Vagina (tissue), 2 donors: ENCODE results near the gene PLA2G10. TPM values are rescaled to one million over a fixed set of nuclear protein-coding genes. Genes with fewer than 3 reads are reported as not detected.
"Not testable (repeated sequence)": the region's sequence is repeated elsewhere in the genome, so short reads cannot be mapped to it uniquely, and the experiment has no call there.

Experiments
- DNase-seq, 2 donors: peaks; one replicate each; pipeline ENCODE4 v3.0.0-alpha.2; 2017; ENCODE audit errors: extremely low spot score in 2 of 2
- H3K27ac ChIP-seq: fragments of 200-600 bp; sonication (generic); one replicate; pipeline ENCODE4 v1.5.1; 2019
- H3K27me3 ChIP-seq: fragments of 200-600 bp; sonication (generic); one replicate; pipeline ENCODE4 v1.5.1; 2019
- H3K36me3 ChIP-seq, 2 donors: fragments of 200-600 bp; sonication (generic); one replicate each; pipeline ENCODE4 v1.5.1; 2017 to 2019
- H3K4me1 ChIP-seq: fragments of 200-600 bp; sonication (generic); one replicate; pipeline ENCODE4 v1.5.1; 2019
- H3K4me3 ChIP-seq, 2 donors: fragments of 200-600 bp; sonication (generic); 1 replicate in 1 of 2; 2 replicates in 1 of 2; pipeline ENCODE4 v1.5.1; 2016 to 2019
- H3K9me3 ChIP-seq: fragments of 200-600 bp; sonication (generic); one replicate; pipeline ENCODE4 v1.5.1; 2019
- POLR2A ChIP-seq, 2 donors: fragments of 450-650 bp; IDR thresholded peaks; one replicate each; pipeline ENCODE4 v1.6.1; 2017; ENCODE audit warnings: antibody characterized with exemption in 2 of 2, mild to moderate bottlenecking in 2 of 2, moderate library complexity in 2 of 2
- POLR2AphosphoS5 ChIP-seq, 2 donors: sonication (generic); formaldehyde crosslinking; IDR thresholded peaks; one replicate each; pipeline ENCODE4 v1.9.0; 2017; ENCODE audit warnings: antibody characterized with exemption in 2 of 2, mild to moderate bottlenecking in 2 of 2, low read depth in 1 of 2; ENCODE audit not compliant: insufficient read depth in 1 of 2
- intact Hi-C: fragments of 100-400 bp; cut with DNase I; formaldehyde crosslinking; loops from one replicate; pipeline ENCODE4 v1.15.1; 2023
- total RNA-seq: library from RNA; depleted of rRNA; stranded (reverse); fragments of >200 nt; gene quantifications from one replicate; pipeline ENCODE4 v1.2.3, GENCODE V29; 2016
- TF ChIP-seq, protein P1 (sequence below), 3 experiments: fragments of 450-650 bp in 2 of 3; fragments of 200-600 bp in 1 of 3; sonication (generic) in 1 of 3; IDR thresholded peaks; one replicate each; pipeline ENCODE4 v1.5.1; 2017 to 2019; ENCODE audit warnings: antibody characterized with exemption in 3 of 3, mild to moderate bottlenecking in 2 of 3, moderate library complexity in 2 of 3

The PLA2G10 gene
- total RNA-seq, 1 donor from 2014 or later: not detected

DNA sequence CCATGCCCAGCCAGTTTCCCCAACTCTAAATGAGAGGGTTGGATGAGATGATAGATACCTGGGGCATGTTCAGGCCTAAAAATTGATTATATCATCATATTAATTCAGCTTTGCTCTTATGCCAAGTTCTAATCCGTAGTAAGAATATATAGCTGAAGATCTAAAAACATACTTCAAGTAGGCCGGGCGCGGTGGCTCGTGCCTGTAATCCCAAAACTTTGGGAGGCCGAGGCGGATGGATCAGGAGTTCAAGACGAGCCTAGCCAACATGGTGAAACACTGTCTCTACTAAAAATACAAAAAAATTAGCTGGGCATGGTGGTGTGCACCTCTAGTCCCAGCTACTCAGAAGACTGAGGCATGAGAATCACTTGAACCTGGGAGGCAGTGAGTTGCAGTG, 12.0 kb downstream of the PLA2G10 start:
- intact Hi-C loops: no loop called here
- TF ChIP-seq POLR2AphosphoS5 (IDR thresholded peaks at IDR 0.05; ENCODE audit: insufficient read depth in 1 of 2, low read depth in 1 of 2) (no peak), POLR2A (IDR thresholded peaks at IDR 0.05) (no peak)
- TF ChIP-seq, protein P1, sequence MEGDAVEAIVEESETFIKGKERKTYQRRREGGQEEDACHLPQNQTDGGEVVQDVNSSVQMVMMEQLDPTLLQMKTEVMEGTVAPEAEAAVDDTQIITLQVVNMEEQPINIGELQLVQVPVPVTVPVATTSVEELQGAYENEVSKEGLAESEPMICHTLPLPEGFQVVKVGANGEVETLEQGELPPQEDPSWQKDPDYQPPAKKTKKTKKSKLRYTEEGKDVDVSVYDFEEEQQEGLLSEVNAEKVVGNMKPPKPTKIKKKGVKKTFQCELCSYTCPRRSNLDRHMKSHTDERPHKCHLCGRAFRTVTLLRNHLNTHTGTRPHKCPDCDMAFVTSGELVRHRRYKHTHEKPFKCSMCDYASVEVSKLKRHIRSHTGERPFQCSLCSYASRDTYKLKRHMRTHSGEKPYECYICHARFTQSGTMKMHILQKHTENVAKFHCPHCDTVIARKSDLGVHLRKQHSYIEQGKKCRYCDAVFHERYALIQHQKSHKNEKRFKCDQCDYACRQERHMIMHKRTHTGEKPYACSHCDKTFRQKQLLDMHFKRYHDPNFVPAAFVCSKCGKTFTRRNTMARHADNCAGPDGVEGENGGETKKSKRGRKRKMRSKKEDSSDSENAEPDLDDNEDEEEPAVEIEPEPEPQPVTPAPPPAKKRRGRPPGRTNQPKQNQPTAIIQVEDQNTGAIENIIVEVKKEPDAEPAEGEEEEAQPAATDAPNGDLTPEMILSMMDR (IDR thresholded peaks at IDR 0.05): no peak
- H3K27me3 ChIP-seq: no peaks in the 10 kb centered on the region

DNA sequence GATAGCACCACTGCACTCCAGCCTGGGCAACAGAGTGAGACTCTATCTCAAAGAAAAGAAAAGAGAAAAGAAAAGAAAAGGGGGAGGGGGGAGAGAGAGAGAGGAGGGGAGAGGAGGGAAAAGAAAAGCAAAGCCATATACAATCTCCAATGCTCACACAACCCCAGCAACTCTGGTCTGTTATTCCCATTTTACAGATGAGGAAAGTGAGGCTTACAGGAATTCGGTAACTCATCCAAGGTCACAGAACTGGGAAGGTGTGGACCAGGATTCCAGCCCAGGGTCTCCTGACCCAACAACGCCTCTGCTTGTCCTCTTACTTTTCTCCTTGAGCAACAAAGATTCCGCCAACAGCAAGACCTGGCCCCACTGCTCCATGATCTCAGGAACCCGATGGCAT, 13.0 kb downstream of the PLA2G10 start:
- intact Hi-C loops: no loop called here
- H3K27ac ChIP-seq: no peak overlapping the region
- no peak for TF ChIP-seq POLR2AphosphoS5 (IDR thresholded peaks at IDR 0.05; ENCODE audit: insufficient read depth in 1 of 2, low read depth in 1 of 2)
- TF ChIP-seq, protein P1 (IDR thresholded peaks at IDR 0.05): no peak
- no peak for TF ChIP-seq POLR2A (IDR thresholded peaks at IDR 0.05)

More for the DNA sequence above, 12.0 kb downstream of the PLA2G10 start:
- H3K4me3 ChIP-seq: no peak overlapping the region
- no peak overlapping the region for H3K27ac ChIP-seq
- H3K4me1 ChIP-seq: no peaks in the 10 kb centered on the region
- no peak for DNase-seq
- H3K9me3 ChIP-seq: no peaks in the 10 kb centered on the region
- no peaks in the 10 kb centered on the region for H3K36me3 ChIP-seq

DNA sequence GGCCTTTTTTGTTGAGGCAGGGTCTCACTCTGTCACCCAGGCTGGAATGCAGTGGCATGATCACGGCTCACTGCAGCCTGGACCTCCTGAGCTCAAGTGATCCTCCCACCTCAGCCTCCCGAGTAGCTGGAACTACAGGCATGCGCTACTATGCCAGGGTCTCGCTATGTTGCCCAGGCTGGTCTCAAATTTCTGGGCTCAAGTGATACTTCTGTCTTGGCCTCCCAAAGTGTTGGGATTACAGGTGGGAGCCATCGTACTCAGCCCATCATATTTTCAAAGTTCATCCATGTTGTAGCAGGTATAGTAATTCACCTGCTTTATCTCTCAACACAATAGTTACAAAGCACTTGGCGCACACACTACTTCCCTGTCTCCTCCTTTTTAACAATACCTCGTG, 13.7 kb downstream of the PLA2G10 start:
- not testable (repeated sequence) for DNase-seq

More for the DNA sequence above, 13.0 kb downstream of the PLA2G10 start:
- DNase-seq: no peak
- Histone ChIP-seq H3K27me3 (no peaks in the 10 kb centered on the region), H3K4me1 (no peaks in the 10 kb centered on the region), H3K4me3 (no peak overlapping the region), H3K36me3 (no peaks in the 10 kb centered on the region), H3K9me3 (no peaks in the 10 kb centered on the region)

DNA sequence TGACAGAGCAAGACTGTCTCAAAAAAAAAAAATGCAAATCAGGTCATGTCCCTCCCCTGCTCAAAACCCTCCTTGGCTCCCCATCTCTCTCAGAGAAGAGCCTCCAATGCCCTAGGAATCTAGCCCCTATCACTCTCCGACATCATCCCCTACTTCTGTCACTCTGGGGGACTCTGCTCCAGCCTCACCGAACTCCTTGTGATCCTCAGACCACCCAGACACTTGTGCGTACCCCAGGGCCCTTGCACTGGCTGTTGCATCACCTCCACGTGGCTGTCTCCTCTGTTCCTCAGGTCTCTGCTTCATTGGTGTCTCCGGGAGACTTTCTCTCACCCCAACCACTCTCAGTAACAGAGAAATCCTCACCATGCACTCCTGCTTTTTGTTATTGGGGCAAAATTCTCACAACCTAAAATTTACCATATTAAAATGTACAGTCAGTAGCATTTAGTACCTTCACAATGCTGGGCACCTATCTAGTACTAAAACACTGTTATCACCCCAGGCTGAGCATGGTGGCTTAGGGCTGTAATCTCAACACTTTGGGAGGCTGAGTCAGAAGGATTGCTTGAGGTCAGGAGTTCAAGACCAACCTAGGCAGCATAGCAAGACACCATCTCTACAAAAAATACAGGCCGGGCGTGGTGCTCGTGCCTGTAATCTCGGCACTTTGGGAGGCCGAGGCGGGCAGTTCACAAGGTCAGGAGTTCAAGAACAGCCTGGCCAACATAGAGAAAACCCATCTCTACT, 15.2 kb downstream of the PLA2G10 start:
- no peak for DNase-seq
- H3K27me3 ChIP-seq: no peaks in the 10 kb centered on the region
- H3K9me3 ChIP-seq: no peaks in the 10 kb centered on the region
- no peak for TF ChIP-seq POLR2AphosphoS5 (IDR thresholded peaks at IDR 0.05; ENCODE audit: insufficient read depth in 1 of 2, low read depth in 1 of 2)
- TF ChIP-seq, protein P1 (IDR thresholded peaks at IDR 0.05): no peak
- H3K4me1 ChIP-seq: no peaks in the 10 kb centered on the region
- intact Hi-C loops: no loop called here
- H3K4me3 ChIP-seq: no peak overlapping the region
- no peak overlapping the region for H3K27ac ChIP-seq
- no peaks in the 10 kb centered on the region for H3K36me3 ChIP-seq

More for the DNA sequence above, 13.7 kb downstream of the PLA2G10 start:
- H3K4me1 ChIP-seq, H3K27ac ChIP-seq, intact Hi-C loops, H3K36me3 ChIP-seq, H3K27me3 ChIP-seq, H3K4me3 ChIP-seq, H3K9me3 ChIP-seq: not testable (repeated sequence)

DNA sequence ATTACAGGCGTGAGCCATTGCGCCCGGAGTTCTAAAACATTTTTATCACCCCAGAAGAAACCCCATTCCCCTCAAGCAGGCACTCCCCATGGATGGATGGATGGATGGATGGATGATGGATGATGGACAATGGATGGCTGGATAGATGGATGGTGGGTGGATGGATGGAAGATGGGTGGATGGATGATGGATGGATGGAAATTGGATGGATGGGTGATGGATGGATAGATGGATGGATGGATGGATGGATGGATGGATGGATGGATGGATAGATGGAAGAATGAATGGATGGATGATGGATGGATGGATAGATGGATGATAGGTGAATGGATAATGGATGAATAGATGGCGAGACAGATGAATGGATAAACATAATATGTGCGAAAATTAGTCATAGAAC, 16.5 kb downstream of the PLA2G10 start:
- Histone ChIP-seq H3K36me3 (no peaks in the 10 kb centered on the region), H3K9me3 (no peaks in the 10 kb centered on the region), H3K27ac (no peak overlapping the region), H3K27me3 (no peaks in the 10 kb centered on the region), H3K4me3 (no peak overlapping the region), H3K4me1 (no peaks in the 10 kb centered on the region)
- intact Hi-C loops: no loop called here
- TF ChIP-seq POLR2AphosphoS5 (IDR thresholded peaks at IDR 0.05; ENCODE audit: insufficient read depth in 1 of 2, low read depth in 1 of 2): no peak
- TF ChIP-seq, protein P1 (IDR thresholded peaks at IDR 0.05): no peak
- no peak for TF ChIP-seq POLR2A (IDR thresholded peaks at IDR 0.05)
- no peak for DNase-seq
